Measurements from ENCODE around the gene TNFRSF8. TPM values are rescaled to one million over a fixed set of nuclear protein-coding genes. Genes with fewer than 3 reads are reported as not detected.

TNFRSF8 gene
- polyA plus RNA-seq, 6 donors from 2014 or later, result not detected

DNA sequence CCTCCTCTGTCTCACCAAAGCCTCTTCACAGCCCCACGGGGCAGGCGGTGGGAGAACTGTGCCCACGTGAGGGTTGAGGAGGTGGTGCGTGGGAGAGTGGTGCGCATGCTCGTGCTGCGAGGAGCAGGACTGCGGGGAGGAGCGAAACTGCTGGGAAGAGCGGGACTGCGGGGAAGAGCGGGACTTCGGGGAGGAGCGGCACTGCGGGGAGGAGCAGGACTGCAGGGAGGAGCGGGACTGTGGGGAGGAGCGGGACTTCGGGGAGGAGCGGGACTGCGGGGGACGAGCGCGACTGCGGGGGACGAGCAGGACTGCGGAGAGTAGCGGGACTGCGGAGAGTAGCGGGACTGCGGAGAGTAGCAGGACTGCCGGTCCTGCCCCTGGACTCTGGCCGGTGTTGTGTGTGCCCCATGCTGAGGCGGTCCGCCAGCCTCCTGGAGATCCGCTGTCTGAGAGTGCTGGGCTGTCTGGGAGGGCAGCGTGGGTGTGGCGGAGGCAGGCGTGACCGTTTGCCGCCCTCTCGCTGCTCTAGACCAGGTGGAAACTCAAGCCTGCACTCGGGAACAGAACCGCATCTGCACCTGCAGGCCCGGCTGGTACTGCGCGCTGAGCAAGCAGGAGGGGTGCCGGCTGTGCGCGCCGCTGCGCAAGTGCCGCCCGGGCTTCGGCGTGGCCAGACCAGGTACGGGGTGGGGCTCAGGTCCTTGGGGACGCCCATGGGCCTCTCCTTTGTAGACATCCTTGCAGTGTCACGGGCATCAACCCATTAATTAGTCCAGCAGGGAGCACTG is 128.3 kb downstream of the TNFRSF8 start:
- DNase-seq (no peak), ATAC-seq (ENCODE audit: low read depth in 2 of 2) (no peak)
- Mint-ChIP-seq H3K27ac (peak overlapping the region in 1 of 6 donors; percentile 45), H3K36me3 (peaks cover 12 to 27% of the 10 kb centered on the region in 2 donors), H3K4me3 (no peak overlapping the region), H3K9me3 (no peaks in the 10 kb centered on the region), H3K4me1 (peaks cover 11 to 24% (median 24%) of the 10 kb centered on the region in 3 donors), H3K27me3 (no peaks in the 10 kb centered on the region)

Other genes with a start within 250 kb of the TNFRSF8 start
- gene NPPA, start 215.5 kb upstream of the TNFRSF8 start, polyA plus RNA-seq (ENCODE audit: low read depth in 6 of 6), result not detected
- not detected for gene NPPB, start 204.4 kb upstream of the TNFRSF8 start, polyA plus RNA-seq (ENCODE audit: low read depth in 6 of 6)
- gene KIAA2013, start 136.9 kb upstream of the TNFRSF8 start, polyA plus RNA-seq (ENCODE audit: low read depth in 6 of 6), result 10 to 100 TPM; 36.9 to 70.6 (median 62.5) TPM
- 10 to 100 TPM in 1 of 6 donors, 1 to 10 TPM in 5; 4.9 to 10.4 (median 6.6) TPM for gene PLOD1, start 128.6 kb upstream of the TNFRSF8 start, polyA plus RNA-seq (ENCODE audit: low read depth in 6 of 6)
- gene MFN2, start 82.9 kb upstream of the TNFRSF8 start, polyA plus RNA-seq (ENCODE audit: low read depth in 6 of 6), result 10 to 100 TPM; 27.5 to 39.9 (median 35.9) TPM
- gene MIIP, start 43.8 kb upstream of the TNFRSF8 start, polyA plus RNA-seq (ENCODE audit: low read depth in 6 of 6), result 10 to 100 TPM; 28.9 to 41.4 (median 31.6) TPM
- 10 to 100 TPM; 29.0 to 54.0 (median 42.7) TPM for gene TNFRSF1B, start 103.7 kb downstream of the TNFRSF8 start, polyA plus RNA-seq (ENCODE audit: low read depth in 6 of 6)
- gene VPS13D, start 166.7 kb downstream of the TNFRSF8 start, polyA plus RNA-seq (ENCODE audit: low read depth in 6 of 6), result 10 to 100 TPM in 4 of 6 donors, 1 to 10 TPM in 2; 7.6 to 14.6 (median 11.8) TPM